ENCODE data around the gene ZNF318.
"Not testable (repeated sequence)": the region's sequence is repeated elsewhere in the genome, so short reads cannot be mapped to it uniquely, and the experiment has no call there.

Gene ZNF318

GRCh38 chr6:43351951-43352350 is 17.5 kb downstream of the ZNF318 start:
- H3K4me2 ChIP-seq (ENCODE audit: low read length); H3K27me3 ChIP-seq (ENCODE audit: insufficient read depth, low read length); H3K79me1 ChIP-seq (ENCODE audit: low read length); H4K8ac ChIP-seq (ENCODE audit: low read depth, low read length); H2BK120ac ChIP-seq (ENCODE audit: insufficient read depth, low read length, poor library complexity); H2AK5ac ChIP-seq (ENCODE audit: low read length); H2BK5ac ChIP-seq (ENCODE audit: low read depth, low read length, poor library complexity); H3K79me2 ChIP-seq (ENCODE audit: control insufficient read depth, insufficient read depth, low read length, poor library complexity); H2AFZ ChIP-seq (ENCODE audit: insufficient read depth, low read length, poor library complexity); H3K4me3 ChIP-seq (ENCODE audit: low read depth, low read length); H3K4ac ChIP-seq (ENCODE audit: low read depth, low read length); H2BK12ac ChIP-seq (ENCODE audit: low read length); DNase-seq; H3K4me1 ChIP-seq (ENCODE audit: control insufficient read depth in 1 of 2, insufficient read depth in 2 of 2, low read length in 2 of 2); H3K18ac ChIP-seq (ENCODE audit: low read length); H4K91ac ChIP-seq (ENCODE audit: low read depth, low read length); H3K14ac ChIP-seq (ENCODE audit: low read length); H3K23ac ChIP-seq (ENCODE audit: low read length); H3K9ac ChIP-seq (ENCODE audit: low read length); H3K27ac ChIP-seq (ENCODE audit: low read depth, low read length); H3K9me3 ChIP-seq (ENCODE audit: insufficient read depth, low read depth, low read length); H4K12ac ChIP-seq (ENCODE audit: low read depth, low read length): not testable (repeated sequence)
- peaks cover 23 to 24% of the 10 kb centered on the region in 2 experiments for H3K36me3 ChIP-seq (ENCODE audit: control insufficient read depth in 1 of 2, insufficient read depth in 2 of 2, low read length in 2 of 2)
- WGBS (ENCODE audit: extremely low coverage, insufficient coverage, insufficient read length): no CpG with 5 or more reads among the region's 5 CpGs

DNA sequence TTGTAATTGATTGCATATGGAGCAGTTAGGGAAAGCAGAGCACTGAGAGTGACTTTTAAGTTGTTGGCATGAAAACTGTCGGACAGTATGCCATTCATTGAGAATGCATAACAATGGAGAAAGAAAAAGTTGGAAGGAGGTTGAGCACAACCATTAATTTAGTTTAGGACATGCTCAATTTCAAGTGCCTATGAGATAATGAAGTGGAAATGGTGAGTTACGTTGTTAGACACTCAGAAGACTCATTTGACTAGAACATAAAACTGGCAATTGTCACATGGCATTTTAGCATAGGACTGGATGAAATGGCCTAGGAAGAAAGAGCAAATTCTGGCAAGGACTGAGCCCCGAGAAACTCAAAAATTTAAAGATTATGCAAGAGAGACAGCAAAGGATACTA is 22.0 kb downstream of the ZNF318 start:
- WGBS (ENCODE audit: extremely low coverage, insufficient coverage, insufficient read length): no CpG with 5 or more reads among the region's 3 CpGs
- Histone ChIP-seq H3K14ac (ENCODE audit: low read length) (no peak overlapping the region), H3K4ac (ENCODE audit: low read depth, low read length) (no peak overlapping the region), H4K91ac (ENCODE audit: low read depth, low read length) (no peak overlapping the region), H3K18ac (ENCODE audit: low read length) (no peak overlapping the region), H3K4me1 (ENCODE audit: control insufficient read depth in 1 of 2, insufficient read depth in 2 of 2, low read length in 2 of 2) (no peaks in the 10 kb centered on the region), H3K4me2 (ENCODE audit: low read length) (no peak overlapping the region), H4K12ac (ENCODE audit: low read depth, low read length) (no peak overlapping the region), H3K36me3 (ENCODE audit: control insufficient read depth in 1 of 2, insufficient read depth in 2 of 2, low read length in 2 of 2) (peaks cover 15 to 17% of the 10 kb centered on the region in 2 experiments), H2AFZ (ENCODE audit: insufficient read depth, low read length, poor library complexity) (no peak overlapping the region), H3K23ac (ENCODE audit: low read length) (no peak overlapping the region), H3K9me3 (ENCODE audit: insufficient read depth, low read depth, low read length) (no peaks in the 10 kb centered on the region), H4K8ac (ENCODE audit: low read depth, low read length) (no peak overlapping the region), H3K4me3 (ENCODE audit: low read depth, low read length) (no peak overlapping the region), H2AK5ac (ENCODE audit: low read length) (no peak overlapping the region), H3K9ac (ENCODE audit: low read length) (no peak overlapping the region), H3K27me3 (ENCODE audit: insufficient read depth, low read length) (no peaks in the 10 kb centered on the region), H3K79me2 (ENCODE audit: control insufficient read depth, insufficient read depth, low read length, poor library complexity) (no peaks in the 10 kb centered on the region), H3K27ac (ENCODE audit: low read depth, low read length) (no peak overlapping the region), H2BK5ac (ENCODE audit: low read depth, low read length, poor library complexity) (no peak overlapping the region), H2BK12ac (ENCODE audit: low read length) (no peak overlapping the region), H3K79me1 (ENCODE audit: low read length) (no peaks in the 10 kb centered on the region), H2BK120ac (ENCODE audit: insufficient read depth, low read length, poor library complexity) (no peak overlapping the region)
- no peak for DNase-seq

DNA sequence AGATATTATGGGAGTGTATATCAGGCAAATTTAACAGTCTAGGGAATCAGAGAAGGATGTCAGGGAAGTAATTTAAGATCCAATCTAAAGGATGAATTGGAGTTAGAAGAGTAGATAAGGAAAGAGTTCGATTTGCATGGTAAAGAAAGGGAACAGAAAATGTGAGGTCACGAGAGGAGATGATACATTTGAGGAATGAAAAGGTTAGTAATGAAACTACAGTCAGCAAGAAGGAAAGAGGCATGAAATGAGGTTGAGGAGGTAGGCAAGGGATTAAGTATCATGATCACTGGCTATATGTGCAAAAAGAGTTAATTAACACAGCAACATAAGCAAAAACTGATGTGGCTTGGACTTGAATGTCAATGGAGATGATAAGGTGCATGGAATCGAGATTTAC is 22.4 kb downstream of the ZNF318 start:
- no peak overlapping the region for H3K23ac ChIP-seq (ENCODE audit: low read length)
- WGBS (ENCODE audit: extremely low coverage, insufficient coverage, insufficient read length): 100% methylated on average over 2 of the region's 3 CpGs
- no peaks in the 10 kb centered on the region for H3K27me3 ChIP-seq (ENCODE audit: insufficient read depth, low read length)
- no peak overlapping the region for H2BK12ac ChIP-seq (ENCODE audit: low read length)
- no peaks in the 10 kb centered on the region for H3K79me2 ChIP-seq (ENCODE audit: control insufficient read depth, insufficient read depth, low read length, poor library complexity)
- no peak overlapping the region for H2AFZ ChIP-seq (ENCODE audit: insufficient read depth, low read length, poor library complexity)
- peaks cover 19% of the 10 kb centered on the region in 2 experiments for H3K36me3 ChIP-seq (ENCODE audit: control insufficient read depth in 1 of 2, insufficient read depth in 2 of 2, low read length in 2 of 2)
- H3K9ac ChIP-seq (ENCODE audit: low read length): no peak overlapping the region
- no peak overlapping the region for H2BK120ac ChIP-seq (ENCODE audit: insufficient read depth, low read length, poor library complexity)
- no peak overlapping the region for H3K4me2 ChIP-seq (ENCODE audit: low read length)
- H4K8ac ChIP-seq (ENCODE audit: low read depth, low read length): no peak overlapping the region
- H3K27ac ChIP-seq (ENCODE audit: low read depth, low read length): no peak overlapping the region
- H3K4me1 ChIP-seq (ENCODE audit: control insufficient read depth in 1 of 2, insufficient read depth in 2 of 2, low read length in 2 of 2): no peaks in the 10 kb centered on the region
- no peak overlapping the region for H4K91ac ChIP-seq (ENCODE audit: low read depth, low read length)
- H4K12ac ChIP-seq (ENCODE audit: low read depth, low read length): no peak overlapping the region
- H2BK5ac ChIP-seq (ENCODE audit: low read depth, low read length, poor library complexity): no peak overlapping the region
- DNase-seq: no peak
- no peak overlapping the region for H2AK5ac ChIP-seq (ENCODE audit: low read length)
- H3K4me3 ChIP-seq (ENCODE audit: low read depth, low read length): no peak overlapping the region
- H3K79me1 ChIP-seq (ENCODE audit: low read length): no peaks in the 10 kb centered on the region
- H3K18ac ChIP-seq (ENCODE audit: low read length): no peak overlapping the region
- no peak overlapping the region for H3K4ac ChIP-seq (ENCODE audit: low read depth, low read length)
- no peak overlapping the region for H3K14ac ChIP-seq (ENCODE audit: low read length)
- no peaks in the 10 kb centered on the region for H3K9me3 ChIP-seq (ENCODE audit: insufficient read depth, low read depth, low read length)

DNA sequence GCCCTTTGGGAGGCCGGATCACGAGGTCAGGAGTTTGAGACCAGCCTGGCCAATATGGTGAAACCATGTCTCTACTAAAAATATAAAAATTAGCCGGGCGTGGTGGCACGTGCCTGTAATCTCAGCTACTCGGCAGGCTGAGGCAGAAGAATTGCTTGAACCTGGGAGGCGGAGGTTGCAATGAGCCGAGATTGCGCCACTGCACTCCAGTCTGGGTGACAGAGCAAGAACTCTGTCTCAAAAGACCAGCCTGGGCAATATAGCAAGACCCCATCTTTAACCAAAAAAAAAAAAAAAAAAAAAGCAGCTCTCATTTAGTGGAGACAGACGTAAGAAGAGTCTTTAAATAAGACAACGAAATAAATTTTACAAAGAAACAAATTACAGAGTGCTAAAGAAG is 23.2 kb downstream of the ZNF318 start:
- H3K9me3 ChIP-seq (ENCODE audit: insufficient read depth, low read depth, low read length); H2AFZ ChIP-seq (ENCODE audit: insufficient read depth, low read length, poor library complexity); H3K9ac ChIP-seq (ENCODE audit: low read length); H3K18ac ChIP-seq (ENCODE audit: low read length); H2AK5ac ChIP-seq (ENCODE audit: low read length); H3K27ac ChIP-seq (ENCODE audit: low read depth, low read length); H4K91ac ChIP-seq (ENCODE audit: low read depth, low read length); H3K79me1 ChIP-seq (ENCODE audit: low read length); H3K79me2 ChIP-seq (ENCODE audit: control insufficient read depth, insufficient read depth, low read length, poor library complexity); H4K12ac ChIP-seq (ENCODE audit: low read depth, low read length); H3K23ac ChIP-seq (ENCODE audit: low read length); DNase-seq; H3K4me1 ChIP-seq (ENCODE audit: control insufficient read depth in 1 of 2, insufficient read depth in 2 of 2, low read length in 2 of 2); H4K8ac ChIP-seq (ENCODE audit: low read depth, low read length); H2BK120ac ChIP-seq (ENCODE audit: insufficient read depth, low read length, poor library complexity); H3K4ac ChIP-seq (ENCODE audit: low read depth, low read length); H3K4me2 ChIP-seq (ENCODE audit: low read length); H3K4me3 ChIP-seq (ENCODE audit: low read depth, low read length); H2BK5ac ChIP-seq (ENCODE audit: low read depth, low read length, poor library complexity); H3K27me3 ChIP-seq (ENCODE audit: insufficient read depth, low read length); H3K14ac ChIP-seq (ENCODE audit: low read length); H2BK12ac ChIP-seq (ENCODE audit: low read length): not testable (repeated sequence)
- peaks cover 19 to 23% of the 10 kb centered on the region in 2 experiments for H3K36me3 ChIP-seq (ENCODE audit: control insufficient read depth in 1 of 2, insufficient read depth in 2 of 2, low read length in 2 of 2)
- no CpG with 5 or more reads among the region's 11 CpGs for WGBS (ENCODE audit: extremely low coverage, insufficient coverage, insufficient read length)
